Sigmoid colon (tissue), 7 donors: ENCODE data around the gene CREB1. TPM values are rescaled to one million over a fixed set of nuclear protein-coding genes. Genes with fewer than 3 reads are reported as not detected.

Experiments used
- DNase-seq: peaks from one replicate; pipeline ENCODE4 v3.0.0-alpha.2; 2019
- H3K27ac ChIP-seq, 4 donors: fragments of 200-600 bp; sonication (generic); one replicate each; pipeline ENCODE4 v1.5.1; 2016 to 2019; ENCODE audit warnings: mild to moderate bottlenecking in 1 of 4
- H3K27me3 ChIP-seq, 3 donors: fragments of 200-600 bp; sonication (generic); one replicate each; pipeline ENCODE4 v1.5.1; 2019; ENCODE audit warnings: mild to moderate bottlenecking in 1 of 3
- H3K36me3 ChIP-seq, 4 donors: fragments of 200-600 bp; sonication (generic); one replicate each; pipeline ENCODE4 v1.5.1; 2016 to 2019
- H3K4me1 ChIP-seq, 4 donors: fragments of 200-600 bp; sonication (generic); one replicate each; pipeline ENCODE4 v1.5.1; 2017 to 2019
- H3K4me3 ChIP-seq, 4 donors: fragments of 200-600 bp; sonication (generic); one replicate each; pipeline ENCODE4 v1.5.1; 2017 to 2019; ENCODE audit warnings: mild to moderate bottlenecking in 2 of 4, moderate library complexity in 1 of 4
- H3K9me3 ChIP-seq, 4 donors: fragments of 200-600 bp in 3 of 4; sonication (generic) in 3 of 4; one replicate each; pipeline versions ENCODE4 v1.5.1 to v1.6.1; 2013 to 2019
- CTCF ChIP-seq, 4 experiments: fragments of 450-650 bp in 3 of 4; fragments of 200-600 bp in 1 of 4; IDR thresholded peaks; one replicate each; pipeline ENCODE4 v1.5.1; 2016 to 2019; ENCODE audit warnings: antibody characterized with exemption in 4 of 4, mild to moderate bottlenecking in 3 of 4, moderate library complexity in 2 of 4
- EP300 ChIP-seq, 4 donors: sonication (generic); formaldehyde crosslinking; IDR thresholded peaks; one replicate each; pipeline ENCODE4 v1.6.1; 2017; ENCODE audit warnings: antibody characterized with exemption in 4 of 4
- POLR2A ChIP-seq, 2 donors: fragments of 450-650 bp; IDR thresholded peaks; one replicate each; pipeline ENCODE4 v1.6.1; 2016; ENCODE audit warnings: antibody characterized with exemption in 2 of 2, mild to moderate bottlenecking in 2 of 2, moderate library complexity in 2 of 2
- POLR2AphosphoS5 ChIP-seq, 4 donors: sonication (generic); formaldehyde crosslinking; IDR thresholded peaks; one replicate each; pipeline ENCODE4 v1.6.1; 2017; ENCODE audit warnings: antibody characterized with exemption in 4 of 4
- WGBS, 2 donors: extraction: QIAGEN DNeasy Blood & Tissue Kit; methylation state at CpG; one replicate each; pipeline ENCODE4 v1.1.7; 2013; 5-methylcytosine and 5-hydroxymethylcytosine counted together
- intact Hi-C: fragments of 100-400 bp; cut with DNase I; formaldehyde crosslinking; loops from one replicate; pipeline ENCODE4 v1.15.1; 2023
- polyA plus RNA-seq, 3 donors: library from polyadenylated mRNA; stranded (reverse); fragments of 200-250 nt; gene quantifications; one replicate each; pipeline ENCODE4 v1.2.3, GENCODE V29; 2013
- total RNA-seq, 4 donors: library from RNA; depleted of rRNA; stranded (reverse); fragments of >200 nt; gene quantifications; one replicate each; pipeline ENCODE4 v1.1.0, GENCODE V29; 2016
- donor health status: healthy with polysubstance abuse.
- donor health status: Bipolar disorder and iron deficiency.
- donor health status: healthy.

Gene CREB1
- total and polyA plus RNA-seq, 7 donors: 7.2 to 52.0 (median 31.3) TPM

- H3K9me3 ChIP-seq: no peaks in the 10 kb centered on the region
- peak overlapping the region in 2 of 4 donors; percentile 31 to 45 for H3K27ac ChIP-seq
- peaks cover 0 to 32% (median 19%) of the 10 kb centered on the region in 4 donors for H3K4me1 ChIP-seq
- intact Hi-C loops: no loop called here
- no peak for DNase-seq
- WGBS, 2 donors: 88 to 96% methylated on average over 2 of the region's 2 CpGs
- no peaks in the 10 kb centered on the region for H3K27me3 ChIP-seq
- TF ChIP-seq EP300 (IDR thresholded peaks at IDR 0.05) (no peak), POLR2AphosphoS5 (IDR thresholded peaks at IDR 0.05) (no peak), CTCF (IDR thresholded peaks at IDR 0.05) (no peak), POLR2A (IDR thresholded peaks at IDR 0.05) (no peak)
- H3K36me3 ChIP-seq: no peaks in the 10 kb centered on the region
- no peak overlapping the region for H3K4me3 ChIP-seq
Measured at GRCh38 chr2:207549145-207549544, 19.4 kb downstream of the CREB1 start.

- WGBS, 2 donors: 80 to 81% methylated on average over 1 of the region's 1 CpG
- H3K27ac ChIP-seq: peak overlapping the region; percentile 25 to 60 (median 46)
- no peak overlapping the region for H3K4me3 ChIP-seq
- H3K4me1 ChIP-seq: peaks cover 0 to 28% (median 15%) of the 10 kb centered on the region in 4 donors
- no peak for DNase-seq
- intact Hi-C loops: no loop called here
- TF ChIP-seq POLR2AphosphoS5 (IDR thresholded peaks at IDR 0.05) (peak in 3 of 4 donors; percentile 65 to 70 (median 67)), EP300 (IDR thresholded peaks at IDR 0.05) (peak in 2 of 4 donors; percentile 11 to 47), POLR2A (IDR thresholded peaks at IDR 0.05) (no peak), CTCF (IDR thresholded peaks at IDR 0.05) (no peak)
- no peaks in the 10 kb centered on the region for H3K9me3 ChIP-seq
- peaks cover 0 to 25% (median 5%) of the 10 kb centered on the region in 4 donors for H3K36me3 ChIP-seq
- H3K27me3 ChIP-seq: no peaks in the 10 kb centered on the region
Measured at GRCh38 chr2:207558079-207558491, 28.3 kb downstream of the CREB1 start.

- TF ChIP-seq POLR2A (IDR thresholded peaks at IDR 0.05): no peak
- no peak for TF ChIP-seq EP300 (IDR thresholded peaks at IDR 0.05)
- no peak for TF ChIP-seq POLR2AphosphoS5 (IDR thresholded peaks at IDR 0.05)
- TF ChIP-seq CTCF (IDR thresholded peaks at IDR 0.05): no peak
- no peaks in the 10 kb centered on the region for H3K27me3 ChIP-seq
- H3K27ac ChIP-seq: peak overlapping the region in 2 of 4 donors; percentile 6 to 29
- WGBS, 2 donors: 91 to 93% methylated on average over 6 of the region's 6 CpGs
- peaks cover 0 to 26% (median 14%) of the 10 kb centered on the region in 4 donors for H3K4me1 ChIP-seq
- intact Hi-C loops: no loop called here
- no peak for DNase-seq
- H3K4me3 ChIP-seq: no peak overlapping the region
- H3K36me3 ChIP-seq: peaks cover 4 to 25% (median 5%) of the 10 kb centered on the region in 4 donors
- no peaks in the 10 kb centered on the region for H3K9me3 ChIP-seq
Measured at GRCh38 chr2:207561386-207562080, 31.8 kb downstream of the CREB1 start.

GRCh38 chr2:207565736-207566500 lies 36.2 kb downstream of the CREB1 start:
- Histone ChIP-seq H3K4me3 (no peak overlapping the region), H3K9me3 (no peaks in the 10 kb centered on the region), H3K4me1 (no peaks in the 10 kb centered on the region), H3K27ac (no peak overlapping the region), H3K36me3 (peaks cover 0 to 52% (median 4%) of the 10 kb centered on the region in 4 donors), H3K27me3 (no peaks in the 10 kb centered on the region)
- intact Hi-C loops: no loop called here
- TF ChIP-seq POLR2AphosphoS5 (IDR thresholded peaks at IDR 0.05) (no peak), CTCF (IDR thresholded peaks at IDR 0.05) (no peak), EP300 (IDR thresholded peaks at IDR 0.05) (no peak), POLR2A (IDR thresholded peaks at IDR 0.05) (no peak)
- WGBS, 2 donors: 89 to 91% methylated on average over 7 of the region's 7 CpGs
- no peak for DNase-seq
